ENCODE results near the gene CD38. TPM values are rescaled to one million over a fixed set of nuclear protein-coding genes. Genes with fewer than 3 reads are reported as not detected.
"Not testable (repeated sequence)": the region's sequence is repeated elsewhere in the genome, so short reads cannot be mapped to it uniquely, and the experiment has no call there.

The CD38 gene
- 1 to 10 TPM in 2 of 4 donors, under 1 TPM in 2; 0.26 to 4.6 (median 1.6) TPM for total RNA-seq

GRCh38 chr4:15778289-15779241 lies at the start of gene CD38:
CD38 (plus strand) TSS chr4:15778328; CDS start chr4:15778415, 87 bp downstream.
- TF ChIP-seq CTCF (IDR thresholded peaks at IDR 0.05) (no peak), POLR2A (IDR thresholded peaks at IDR 0.05) (no peak)
- H3K9me3 ChIP-seq, result no peaks in the 10 kb centered on the region
- H3K4me1 ChIP-seq, result no peaks in the 10 kb centered on the region
- H3K27ac ChIP-seq, result no peak within 1 kb of the TSS
- no peaks in the 10 kb centered on the region for H3K36me3 ChIP-seq
- peak in 1 of 2 donors; percentile 24 for DNase-seq
- peak within 1 kb of the TSS; percentile 36 to 43 for H3K4me3 ChIP-seq
- intact Hi-C loops (cut with DNase I; ENCODE audit: low total_unique reads), result no loop called here
- no peaks in the 10 kb centered on the region for H3K27me3 ChIP-seq

GRCh38 chr4:15729910-15730533 lies 48.1 kb upstream of the CD38 start:
- TF ChIP-seq CTCF (IDR thresholded peaks at IDR 0.05) (peak; percentile 63 to 75 (median 70)), POLR2A (IDR thresholded peaks at IDR 0.05) (no peak)
- Histone ChIP-seq H3K4me1 (no peaks in the 10 kb centered on the region), H3K4me3 (no peak overlapping the region), H3K27me3 (no peaks in the 10 kb centered on the region), H3K27ac (no peak overlapping the region), H3K9me3 (no peaks in the 10 kb centered on the region), H3K36me3 (no peaks in the 10 kb centered on the region)
- intact Hi-C loops (cut with DNase I; ENCODE audit: low total_unique reads), result no loop called here
- DNase-seq, result peak in 1 of 2 donors; percentile 21

GRCh38 chr4:15733061-15733460 lies 45.1 kb upstream of the CD38 start:
- H3K27me3 ChIP-seq; H3K36me3 ChIP-seq; intact Hi-C loops (cut with DNase I; ENCODE audit: low total_unique reads); H3K4me3 ChIP-seq; H3K4me1 ChIP-seq; H3K27ac ChIP-seq; DNase-seq; H3K9me3 ChIP-seq: not testable (repeated sequence)

- DNase-seq, result no peak
- Histone ChIP-seq H3K27me3 (no peaks in the 10 kb centered on the region), H3K36me3 (no peaks in the 10 kb centered on the region), H3K27ac (no peak overlapping the region), H3K4me1 (no peaks in the 10 kb centered on the region), H3K4me3 (no peak overlapping the region), H3K9me3 (no peaks in the 10 kb centered on the region)
- TF ChIP-seq POLR2A (IDR thresholded peaks at IDR 0.05) (no peak), CTCF (IDR thresholded peaks at IDR 0.05) (no peak)
- intact Hi-C loops (cut with DNase I; ENCODE audit: low total_unique reads), result no loop called here
Measured at GRCh38 chr4:15735536-15735935, 42.6 kb upstream of the CD38 start.

GRCh38 chr4:15736514-15737050 lies 41.5 kb upstream of the CD38 start:
- Histone ChIP-seq H3K27me3 (no peaks in the 10 kb centered on the region), H3K36me3 (no peaks in the 10 kb centered on the region), H3K4me1 (no peaks in the 10 kb centered on the region), H3K4me3 (no peak overlapping the region), H3K9me3 (no peaks in the 10 kb centered on the region), H3K27ac (no peak overlapping the region)
- TF ChIP-seq CTCF (IDR thresholded peaks at IDR 0.05) (no peak), POLR2A (IDR thresholded peaks at IDR 0.05) (no peak)
- intact Hi-C loops (cut with DNase I; ENCODE audit: low total_unique reads), result no loop called here
- DNase-seq, result no peak
